DND-41 (cell line): ENCODE data around the gene CAGE1.

Experiments used
- ATAC-seq: fragments of 200-7000 bp; cut with Tn5 transposase; 3 replicates; pipeline ENCODE4 v1.9.1; 2021; ENCODE audit warnings: low read depth; ENCODE audit not compliant: insufficient read depth
- DNase-seq: peaks from one replicate; pipeline ENCODE4 v3.0.0-alpha.2; 2020
- H2AFZ ChIP-seq: 2 replicates; pipeline ENCODE4 v1.6.0; 2012; ENCODE audit warnings: low read depth, low read length
- H3K27ac ChIP-seq: 2 replicates; pipeline ENCODE4 v1.5.1; 2012; ENCODE audit warnings: low read length, inconsistent platforms
- H3K27me3 ChIP-seq: fragments of 200-600 bp; sonication (generic); 2 replicates; pipeline ENCODE4 v1.6.0; 2012; ENCODE audit warnings: low read length, mild to moderate bottlenecking, inconsistent platforms; ENCODE audit not compliant: insufficient read depth, poor library complexity
- H3K36me3 ChIP-seq: 2 replicates; pipeline ENCODE4 v1.5.1; 2012; ENCODE audit warnings: low read length, inconsistent platforms; ENCODE audit not compliant: insufficient read depth
- H3K4me1 ChIP-seq: 2 replicates; pipeline ENCODE4 v1.5.1; 2012; ENCODE audit warnings: mild to moderate bottlenecking, low read length; ENCODE audit not compliant: insufficient read depth
- H3K4me2 ChIP-seq: 2 replicates; pipeline ENCODE4 v1.6.0; 2012; ENCODE audit warnings: mild to moderate bottlenecking, moderate library complexity, low read length, inconsistent platforms; ENCODE audit not compliant: insufficient read depth
- H3K4me3 ChIP-seq, 2 experiments: fragments of 200-600 bp in 1 of 2; shearing (Covaris generic) in 1 of 2; 2 replicates each; pipeline ENCODE4 v1.5.1; 2012 to 2016; ENCODE audit warnings: inconsistent platforms in 2 of 2, low read length in 2 of 2, mild to moderate bottlenecking in 2 of 2, low read depth in 1 of 2, moderate library complexity in 1 of 2
- H3K79me2 ChIP-seq: 2 replicates; pipeline ENCODE4 v1.6.0; 2012; ENCODE audit warnings: low read length, inconsistent platforms; ENCODE audit not compliant: insufficient read depth
- H3K9ac ChIP-seq: 2 replicates; pipeline ENCODE4 v1.6.0; 2012; ENCODE audit warnings: low read depth, mild to moderate bottlenecking, inconsistent platforms, low read length, moderate library complexity
- H3K9me3 ChIP-seq: 2 replicates; pipeline ENCODE4 v1.5.1; 2012; ENCODE audit warnings: low read length, moderate library complexity, mild to moderate bottlenecking, inconsistent platforms; ENCODE audit not compliant: insufficient read depth, severe bottlenecking
- H4K20me1 ChIP-seq: 2 replicates; pipeline ENCODE4 v1.6.0; 2012; ENCODE audit warnings: low read length; ENCODE audit not compliant: insufficient read depth
- EZH2 ChIP-seq: IDR thresholded peaks from 3 replicates; pipeline ENCODE4 v1.6.1; 2012; ENCODE audit warnings: borderline replicate concordance, low read depth, mild to moderate bottlenecking, moderate library complexity, low read length, inconsistent platforms; ENCODE audit not compliant: severe bottlenecking
- TF ChIP-seq, protein P1 (sequence below): IDR thresholded peaks from 2 replicates; pipeline ENCODE4 v1.5.1; 2012; ENCODE audit warnings: borderline replicate concordance, low read length, moderate library complexity, mild to moderate bottlenecking; ENCODE audit not compliant: poor library complexity, severe bottlenecking; ENCODE audit errors: extremely low read depth

Gene CAGE1

DNA sequence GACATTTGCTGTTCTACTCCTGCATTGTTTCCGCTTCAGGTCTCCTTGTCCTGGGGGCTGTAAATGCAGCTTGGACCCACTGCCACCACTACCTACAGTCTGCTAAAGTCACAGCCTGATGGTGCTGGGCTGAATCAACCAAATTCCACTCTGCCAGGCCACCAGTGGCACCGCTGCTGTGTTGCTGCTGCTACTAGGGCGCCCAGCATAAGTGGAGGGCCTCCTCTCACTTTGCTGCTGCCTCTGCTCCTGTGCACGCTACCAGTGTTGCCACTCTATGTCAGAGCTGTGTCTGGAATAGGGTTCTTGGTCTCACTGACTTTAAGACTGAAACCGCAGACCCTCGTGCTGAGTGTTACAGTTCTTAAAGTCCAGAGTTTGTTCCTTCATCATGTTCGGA is 75.1 kb downstream of the CAGE1 start:
- Histone ChIP-seq H2AFZ (peak overlapping the region; percentile 10; the same call in 1 of the 2 replicates), H4K20me1 (peaks cover 19% of the 10 kb centered on the region), H3K27me3 (no peaks in the 10 kb centered on the region), H3K79me2 (peaks cover 40% of the 10 kb centered on the region), H3K9me3 (no peaks in the 10 kb centered on the region), H3K4me1 (peaks cover 31% of the 10 kb centered on the region), H3K9ac (no peak overlapping the region), H3K27ac (peak overlapping the region; percentile 18; the same call in 1 of the 2 replicates), H3K4me2 (no peak overlapping the region), H3K36me3 (peaks cover 17% of the 10 kb centered on the region), H3K4me3 (no peak overlapping the region)
- no peak for TF ChIP-seq EZH2
- ATAC-seq (no peak), DNase-seq (no peak)

DNA sequence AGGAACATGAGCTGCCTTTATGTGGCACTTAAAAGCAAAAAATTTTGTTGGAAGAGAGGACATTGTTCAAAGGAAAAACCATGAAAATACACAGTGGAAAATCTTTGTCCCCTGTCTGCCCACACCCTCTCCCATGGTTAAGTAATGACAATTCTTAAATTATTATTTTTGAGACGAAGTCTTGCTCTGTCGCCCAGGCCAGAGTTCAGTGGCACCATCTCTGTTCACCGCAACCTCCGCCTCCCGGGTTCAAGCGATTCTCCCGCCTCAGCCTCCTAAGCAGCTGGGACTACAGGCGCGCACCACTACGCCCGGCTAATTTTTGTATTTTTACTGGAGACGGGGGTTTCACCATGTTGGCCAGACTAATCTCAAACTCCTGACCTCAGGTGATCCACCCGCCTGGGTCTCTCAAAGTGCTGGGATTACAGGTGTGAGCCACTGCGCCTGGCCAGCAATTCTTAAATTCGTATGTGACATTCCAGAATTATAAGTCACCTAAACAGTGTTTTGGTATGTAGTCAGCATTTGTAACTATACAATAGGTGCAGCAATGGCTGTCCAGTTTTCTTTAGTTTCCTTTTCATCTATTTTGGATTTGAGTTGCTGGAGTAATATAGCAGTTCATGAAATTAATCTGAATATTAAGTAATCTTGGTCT is 75.9 kb downstream of the CAGE1 start:
- peaks cover 19% of the 10 kb centered on the region for H4K20me1 ChIP-seq
- peaks cover 48% of the 10 kb centered on the region for H3K79me2 ChIP-seq
- H3K4me2 ChIP-seq: peak overlapping the region; percentile 87
- H3K4me3 ChIP-seq: peak overlapping the region; percentile 62 to 73; a peak in 3 of 4 replicates
- peaks cover 24% of the 10 kb centered on the region for H3K36me3 ChIP-seq
- H3K4me1 ChIP-seq: peaks cover 36% of the 10 kb centered on the region
- H3K9ac ChIP-seq: peak overlapping the region; percentile 88
- H3K9me3 ChIP-seq: no peaks in the 10 kb centered on the region
- H3K27ac ChIP-seq: peak overlapping the region; percentile 75
- peak overlapping the region; percentile 75 for H2AFZ ChIP-seq
- no peaks in the 10 kb centered on the region for H3K27me3 ChIP-seq
- no peak for TF ChIP-seq EZH2
- TF ChIP-seq, protein P1, sequence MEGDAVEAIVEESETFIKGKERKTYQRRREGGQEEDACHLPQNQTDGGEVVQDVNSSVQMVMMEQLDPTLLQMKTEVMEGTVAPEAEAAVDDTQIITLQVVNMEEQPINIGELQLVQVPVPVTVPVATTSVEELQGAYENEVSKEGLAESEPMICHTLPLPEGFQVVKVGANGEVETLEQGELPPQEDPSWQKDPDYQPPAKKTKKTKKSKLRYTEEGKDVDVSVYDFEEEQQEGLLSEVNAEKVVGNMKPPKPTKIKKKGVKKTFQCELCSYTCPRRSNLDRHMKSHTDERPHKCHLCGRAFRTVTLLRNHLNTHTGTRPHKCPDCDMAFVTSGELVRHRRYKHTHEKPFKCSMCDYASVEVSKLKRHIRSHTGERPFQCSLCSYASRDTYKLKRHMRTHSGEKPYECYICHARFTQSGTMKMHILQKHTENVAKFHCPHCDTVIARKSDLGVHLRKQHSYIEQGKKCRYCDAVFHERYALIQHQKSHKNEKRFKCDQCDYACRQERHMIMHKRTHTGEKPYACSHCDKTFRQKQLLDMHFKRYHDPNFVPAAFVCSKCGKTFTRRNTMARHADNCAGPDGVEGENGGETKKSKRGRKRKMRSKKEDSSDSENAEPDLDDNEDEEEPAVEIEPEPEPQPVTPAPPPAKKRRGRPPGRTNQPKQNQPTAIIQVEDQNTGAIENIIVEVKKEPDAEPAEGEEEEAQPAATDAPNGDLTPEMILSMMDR: no peak
- ATAC-seq: peak; percentile 2; the same call in 2 of the 3 replicates
- peak; percentile 28 for DNase-seq

DNA sequence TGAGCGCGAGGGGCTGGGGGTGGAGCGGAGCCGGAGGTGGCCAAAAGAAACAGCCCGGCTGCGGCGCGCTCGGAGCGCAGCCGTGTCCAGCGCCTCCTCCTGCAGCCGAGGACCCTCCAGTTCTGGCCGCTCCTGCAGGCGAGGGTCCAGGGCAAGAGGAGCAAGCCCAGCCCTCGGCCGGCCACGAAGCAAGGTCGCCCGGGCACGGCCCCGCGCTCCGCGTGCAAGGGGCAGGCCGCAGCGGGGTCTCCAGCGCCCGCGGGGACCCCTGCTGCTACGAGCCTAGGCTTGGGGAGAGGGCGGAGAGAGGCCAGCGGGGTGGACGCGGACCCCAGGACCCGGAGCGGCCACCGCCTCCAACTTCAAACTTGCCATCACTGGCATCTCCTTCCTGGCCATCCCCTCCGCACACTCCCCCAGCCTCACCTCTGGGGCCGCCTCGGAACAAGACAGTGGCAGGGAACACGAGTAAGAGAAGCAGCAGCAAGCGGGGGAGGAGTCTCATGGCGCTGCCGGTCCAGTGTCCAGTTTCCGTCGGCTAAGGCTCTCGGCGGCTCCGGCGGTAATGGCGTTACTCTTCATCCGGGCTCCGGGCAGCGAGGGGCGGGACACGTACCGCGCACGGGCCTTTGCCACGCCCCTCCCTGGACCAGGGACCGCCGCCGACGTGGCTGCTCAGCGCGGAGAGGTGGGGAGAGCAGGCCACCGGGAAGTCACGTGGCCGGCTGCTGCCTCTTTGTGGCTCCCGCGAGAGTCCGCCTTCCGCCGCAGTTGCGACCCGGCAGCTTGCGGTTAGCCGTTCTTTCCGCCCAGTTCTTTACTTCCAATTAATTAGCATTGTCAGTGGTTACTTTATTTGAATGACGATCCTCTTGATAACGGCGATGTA is 76.7 kb downstream of the CAGE1 start, which contains the start of gene SSR1:
Gene SSR1 (minus strand): TSS at position 584 of the 889 bp plus-strand sequence. CDS start 79 bp downstream, at position 505.
- peak within 1 kb of the TSS; percentile 75 for H2AFZ ChIP-seq
- H3K27ac ChIP-seq: peak within 1 kb of the TSS; percentile 75

More for the DNA sequence above, 76.7 kb downstream of the CAGE1 start, which contains the start of gene SSR1:
- peak; percentile 96 for ATAC-seq
- Histone ChIP-seq H3K4me3 (peak within 1 kb of the TSS; percentile 62 to 73), H3K4me1 (peaks cover 41% of the 10 kb centered on the region), H3K9me3 (no peaks in the 10 kb centered on the region), H3K27me3 (no peaks in the 10 kb centered on the region), H3K9ac (peak within 1 kb of the TSS; percentile 88), H4K20me1 (peaks cover 19% of the 10 kb centered on the region), H3K36me3 (peaks cover 32% of the 10 kb centered on the region), H3K4me2 (peak within 1 kb of the TSS; percentile 87), H3K79me2 (peaks cover 56% of the 10 kb centered on the region)
- DNase-seq: peak; percentile 95
- TF ChIP-seq EZH2: no peak
- TF ChIP-seq, protein P1: no peak
